Neural cell (in vitro differentiated cells): ENCODE measurements around the gene VWA7. TPM values are rescaled to one million over a fixed set of nuclear protein-coding genes. Genes with fewer than 3 reads are reported as not detected.
"Not testable (repeated sequence)": the region's sequence is repeated elsewhere in the genome, so short reads cannot be mapped to it uniquely, and the experiment has no call there.

Experiments used
- H2AFZ ChIP-seq: fragments of 200-600, 300-800 bp; sonication (generic), shearing (Covaris generic); 2 replicates; pipeline ENCODE4 v1.6.0; 2014; ENCODE audit warnings: low read depth, mild to moderate bottlenecking, antibody characterized with exemption, low read length, moderate library complexity
- H3F3A ChIP-seq: fragments of 200-600 bp; shearing (Covaris generic); 2 replicates; pipeline ENCODE4 v1.6.1; 2016; ENCODE audit warnings: mild to moderate bottlenecking, moderate library complexity, mixed read lengths, antibody characterized with exemption, low read length; ENCODE audit not compliant: insufficient read depth, poor library complexity, severe bottlenecking
- H3K27ac ChIP-seq: fragments of 200-600, 300-800 bp; sonication (generic), shearing (Covaris generic); 2 replicates; pipeline ENCODE4 v1.5.1; 2014; ENCODE audit warnings: mild to moderate bottlenecking, low read length, moderate library complexity
- H3K27me3 ChIP-seq: fragments of 300-800, 200-600 bp; sonication (generic), shearing (Covaris generic); 2 replicates; pipeline ENCODE4 v1.6.0; 2014; ENCODE audit warnings: mild to moderate bottlenecking, low read depth, low read length, moderate library complexity; ENCODE audit not compliant: insufficient read depth
- H3K36me3 ChIP-seq: fragments of 300-800, 200-600 bp; sonication (generic), shearing (Covaris generic); 2 replicates; pipeline ENCODE4 v1.5.1; 2014; ENCODE audit warnings: mild to moderate bottlenecking, antibody characterized with exemption, low read length, moderate library complexity; ENCODE audit not compliant: insufficient read depth
- H3K4me2 ChIP-seq: fragments of 300-800, 200-600 bp; sonication (generic), shearing (Covaris generic); 2 replicates; pipeline ENCODE4 v1.6.0; 2014; ENCODE audit warnings: mild to moderate bottlenecking, low read length
- H3K4me3 ChIP-seq: fragments of 300-800, 200-600 bp; sonication (generic), shearing (Covaris generic); 2 replicates; pipeline ENCODE4 v1.5.1; 2014; ENCODE audit warnings: mild to moderate bottlenecking, low read length, moderate library complexity
- H3K79me2 ChIP-seq: fragments of 200-600 bp; shearing (Covaris generic); replicated peaks from 2 replicates; pipeline ENCODE4 v1.6.0; 2014; ENCODE audit warnings: mild to moderate bottlenecking, low read length, moderate library complexity; ENCODE audit not compliant: insufficient read depth
- H3K9ac ChIP-seq: fragments of 300-800, 200-600 bp; sonication (generic), shearing (Covaris generic); 2 replicates; pipeline ENCODE4 v1.6.1; 2016; ENCODE audit warnings: mild to moderate bottlenecking, low read length, mixed read lengths
- H3K9me2 ChIP-seq: fragments of 200-600 bp; shearing (Covaris generic); 2 replicates; pipeline ENCODE4 v1.6.1; 2016; ENCODE audit warnings: mild to moderate bottlenecking, low read length, mixed read lengths; ENCODE audit not compliant: insufficient read depth
- H3K9me3 ChIP-seq: fragments of 200-600, 300-800 bp; sonication (generic), shearing (Covaris generic); 2 replicates; pipeline ENCODE4 v1.6.1; 2016; ENCODE audit warnings: mild to moderate bottlenecking, mixed run types, low read length, moderate library complexity, mixed read lengths
- H4K20me1 ChIP-seq: fragments of 200-600 bp; shearing (Covaris generic); 2 replicates; pipeline ENCODE4 v1.6.1; 2016; ENCODE audit warnings: mild to moderate bottlenecking, mixed run types; ENCODE audit not compliant: insufficient read depth
- CTCF ChIP-seq: fragments of 450-650 bp; IDR thresholded peaks from 2 replicates; pipeline ENCODE4 v1.5.1; 2014; ENCODE audit warnings: antibody characterized with exemption, mild to moderate bottlenecking, moderate library complexity; ENCODE audit not compliant: poor library complexity, severe bottlenecking
- EP300 ChIP-seq: fragments of 450-650 bp; conservative IDR thresholded peaks from 2 replicates; pipeline ENCODE4 v1.6.1; 2014; ENCODE audit warnings: antibody characterized with exemption, mild to moderate bottlenecking, moderate library complexity; ENCODE audit not compliant: poor library complexity, severe bottlenecking
- EZH2 ChIP-seq: fragments of 200-600, 300-800 bp; shearing (Covaris generic), sonication (generic); IDR thresholded peaks from 2 replicates; pipeline ENCODE4 v1.6.1; 2014; ENCODE audit warnings: antibody characterized with exemption, low read length, borderline replicate concordance, mild to moderate bottlenecking; ENCODE audit not compliant: insufficient read depth, poor library complexity, severe bottlenecking
- MXI1 ChIP-seq: fragments of 450-650 bp; conservative IDR thresholded peaks from 2 replicates; pipeline ENCODE4 v1.6.1; 2014; ENCODE audit warnings: antibody characterized with exemption, mild to moderate bottlenecking; ENCODE audit not compliant: poor library complexity, severe bottlenecking
- POLR2AphosphoS5 ChIP-seq: IDR thresholded peaks from 2 replicates; pipeline ENCODE4 v1.6.1; 2012
- RAD21 ChIP-seq: fragments of 450-650 bp; conservative IDR thresholded peaks from 2 replicates; pipeline ENCODE4 v1.6.1; 2014; ENCODE audit warnings: antibody characterized with exemption, mild to moderate bottlenecking, moderate library complexity
- REST ChIP-seq: IDR thresholded peaks from 2 replicates; pipeline ENCODE4 v1.6.1; 2012; ENCODE audit warnings: borderline replicate concordance
- SMC3 ChIP-seq: fragments of 450-650 bp; conservative IDR thresholded peaks from 2 replicates; pipeline ENCODE4 v1.6.1; 2014; ENCODE audit warnings: antibody characterized with exemption, mild to moderate bottlenecking, moderate library complexity; ENCODE audit not compliant: poor library complexity
- TAF1 ChIP-seq: IDR thresholded peaks from 2 replicates; pipeline ENCODE4 v1.6.1; 2012; ENCODE audit warnings: low read depth
- polyA plus RNA-seq: library from polyadenylated mRNA; depleted of rRNA; stranded (reverse); fragments of >200 nt; gene quantifications from 2 replicates; pipeline ENCODE4 v1.2.3, GENCODE V29; 2014

Gene VWA7
- polyA plus RNA-seq, 1 donor from 2014 or later = 5.3 TPM

- H3K4me3 ChIP-seq = no peak overlapping the region
- TF ChIP-seq SMC3 (no peak), MXI1 (no peak), EZH2 (no peak), CTCF (no peak), POLR2AphosphoS5 (no peak), TAF1 (no peak), REST (no peak), RAD21 (no peak), EP300 (no peak)
- H3K9me3 ChIP-seq = no peaks in the 10 kb centered on the region
- no peaks in the 10 kb centered on the region for H3K9me2 ChIP-seq
- no peaks in the 10 kb centered on the region for H3K36me3 ChIP-seq
- H3K27ac ChIP-seq = no peak overlapping the region
- H3K4me2 ChIP-seq = no peak overlapping the region
- no peak overlapping the region for H3K9ac ChIP-seq
- no peaks in the 10 kb centered on the region for H3K27me3 ChIP-seq
- no peaks in the 10 kb centered on the region for H4K20me1 ChIP-seq
- H3K79me2 ChIP-seq = no peaks in the 10 kb centered on the region
- no peaks in the 10 kb centered on the region for H3F3A ChIP-seq
- no peak overlapping the region for H2AFZ ChIP-seq
These were observed 42.8 kb upstream of the VWA7 start for GRCh38 chr6:31819871-31820299.

GRCh38 chr6:31817929-31818511, 40.9 kb upstream of the VWA7 start:
- not testable (repeated sequence) for H2AFZ ChIP-seq, H4K20me1 ChIP-seq, H3K27me3 ChIP-seq, H3K4me2 ChIP-seq, H3K36me3 ChIP-seq, H3K9ac ChIP-seq, H3K9me2 ChIP-seq, H3K79me2 ChIP-seq, H3K27ac ChIP-seq, H3K9me3 ChIP-seq, H3F3A ChIP-seq
- peak overlapping the region; percentile 52 for H3K4me3 ChIP-seq

- H3K9me2 ChIP-seq, H3K36me3 ChIP-seq, H3K9ac ChIP-seq, H4K20me1 ChIP-seq, H2AFZ ChIP-seq, H3F3A ChIP-seq, H3K4me2 ChIP-seq, H3K79me2 ChIP-seq, H3K27me3 ChIP-seq, H3K27ac ChIP-seq, H3K9me3 ChIP-seq: not testable (repeated sequence)
- peak overlapping the region; percentile 52 for H3K4me3 ChIP-seq
These were observed 40.2 kb upstream of the VWA7 start for GRCh38 chr6:31817133-31817928.
